Fibroblast of lung (primary cell): ENCODE data around the gene TENM3. TPM values are rescaled to one million over a fixed set of nuclear protein-coding genes. Genes with fewer than 3 reads are reported as not detected.

Experiments
- DNase-seq, 2 donors: peaks; one replicate each; pipeline versions ENCODE4 v3.0.0 to v3.0.0-alpha.2; 2010; ENCODE audit warnings: low read depth in 2 of 2
- H2AFZ ChIP-seq: 2 replicates; pipeline ENCODE4 v1.5.1; 2012; ENCODE audit warnings: low read length, control low read depth, inconsistent platforms
- H3K27ac ChIP-seq: 2 replicates; pipeline ENCODE4 v1.5.1; 2011; ENCODE audit warnings: low read length, control low read depth; ENCODE audit not compliant: insufficient read depth
- H3K27me3 ChIP-seq: 2 replicates; pipeline ENCODE4 v1.5.1; 2011; ENCODE audit warnings: mild to moderate bottlenecking, low read length; ENCODE audit not compliant: control insufficient read depth, insufficient read depth
- H3K36me3 ChIP-seq: 2 replicates; pipeline ENCODE4 v1.5.1; 2011; ENCODE audit warnings: low read length; ENCODE audit not compliant: control insufficient read depth, insufficient read depth
- H3K4me1 ChIP-seq: 2 replicates; pipeline ENCODE4 v1.5.1; 2011; ENCODE audit warnings: low read length; ENCODE audit not compliant: control insufficient read depth, insufficient read depth; ENCODE audit errors: extremely low read depth
- H3K4me2 ChIP-seq: 2 replicates; pipeline ENCODE4 v1.5.1; 2011; ENCODE audit warnings: low read length, control low read depth; ENCODE audit not compliant: insufficient read depth; ENCODE audit errors: extremely low read depth
- H3K4me3 ChIP-seq, 4 experiments: fragments of 200-600 bp in 1 of 4; sonication (generic) in 1 of 4; replicated peaks in 1 of 4; 2 replicates each; pipeline ENCODE4 v1.5.1; 2011 to 2016; ENCODE audit warnings: low read length in 4 of 4, low read depth in 3 of 4, mild to moderate bottlenecking in 3 of 4, control low read depth in 2 of 4, inconsistent platforms in 1 of 4, mixed read lengths in 1 of 4; ENCODE audit not compliant: insufficient read depth in 1 of 4; ENCODE audit errors: control extremely low read depth in 1 of 4
- H3K79me2 ChIP-seq: 2 replicates; pipeline ENCODE4 v1.5.1; 2012; ENCODE audit warnings: mild to moderate bottlenecking, low read length, inconsistent platforms; ENCODE audit not compliant: control insufficient read depth, insufficient read depth
- H3K9ac ChIP-seq: 2 replicates; pipeline ENCODE4 v1.5.1; 2011; ENCODE audit warnings: mild to moderate bottlenecking, low read length, control low read depth; ENCODE audit not compliant: insufficient read depth
- H3K9me3 ChIP-seq: 2 replicates; pipeline ENCODE4 v1.5.1; 2012; ENCODE audit warnings: low read depth, low read length; ENCODE audit not compliant: control insufficient read depth, insufficient read depth
- H4K20me1 ChIP-seq: 2 replicates; pipeline ENCODE4 v1.5.1; 2011; ENCODE audit warnings: low read length; ENCODE audit not compliant: control insufficient read depth, insufficient read depth; ENCODE audit errors: extremely low read depth
- EZH2 ChIP-seq: IDR thresholded peaks from 2 replicates; pipeline ENCODE4 v1.5.1; 2012; ENCODE audit warnings: low read length, control low read depth, mild to moderate bottlenecking; ENCODE audit errors: missing control alignments
- polyA plus RNA-seq, 2 donors: library from polyadenylated mRNA; depleted of rRNA in 1 of 2; stranded (reverse) in 1 of 2; unstranded in 1 of 2; fragments of >200 nt; gene quantifications; 2 replicates each; pipeline ENCODE4 v1.2.1, GENCODE V29; 2011 to 2012; ENCODE audit warnings: missing spikeins in 1 of 2
- total RNA-seq: library from RNA; depleted of rRNA; stranded (reverse); fragments of >200 nt; gene quantifications from 2 replicates; pipeline ENCODE4 v1.2.1, GENCODE V29; 2014
- TF ChIP-seq, protein P1 (sequence below), 2 donors: IDR thresholded peaks in 1 of 2; conservative IDR thresholded peaks in 1 of 2; 1 replicate in 1 of 2; 2 replicates in 1 of 2; pipeline ENCODE4 v1.5.1; 2011 to 2012; ENCODE audit warnings: low read length in 2 of 2, control low read depth in 1 of 2, inconsistent platforms in 1 of 2, low read depth in 1 of 2, mild to moderate bottlenecking in 1 of 2

TENM3 gene
- total and polyA plus RNA-seq, 2 donors (not counting 1 experiment from before 2014, with no cell fraction given) = 2.7 to 3.6 TPM

GRCh38 chr4:182278729-182279128, 35.5 kb downstream of the TENM3 start:
- TF ChIP-seq EZH2 = no peak
- TF ChIP-seq, protein P1, sequence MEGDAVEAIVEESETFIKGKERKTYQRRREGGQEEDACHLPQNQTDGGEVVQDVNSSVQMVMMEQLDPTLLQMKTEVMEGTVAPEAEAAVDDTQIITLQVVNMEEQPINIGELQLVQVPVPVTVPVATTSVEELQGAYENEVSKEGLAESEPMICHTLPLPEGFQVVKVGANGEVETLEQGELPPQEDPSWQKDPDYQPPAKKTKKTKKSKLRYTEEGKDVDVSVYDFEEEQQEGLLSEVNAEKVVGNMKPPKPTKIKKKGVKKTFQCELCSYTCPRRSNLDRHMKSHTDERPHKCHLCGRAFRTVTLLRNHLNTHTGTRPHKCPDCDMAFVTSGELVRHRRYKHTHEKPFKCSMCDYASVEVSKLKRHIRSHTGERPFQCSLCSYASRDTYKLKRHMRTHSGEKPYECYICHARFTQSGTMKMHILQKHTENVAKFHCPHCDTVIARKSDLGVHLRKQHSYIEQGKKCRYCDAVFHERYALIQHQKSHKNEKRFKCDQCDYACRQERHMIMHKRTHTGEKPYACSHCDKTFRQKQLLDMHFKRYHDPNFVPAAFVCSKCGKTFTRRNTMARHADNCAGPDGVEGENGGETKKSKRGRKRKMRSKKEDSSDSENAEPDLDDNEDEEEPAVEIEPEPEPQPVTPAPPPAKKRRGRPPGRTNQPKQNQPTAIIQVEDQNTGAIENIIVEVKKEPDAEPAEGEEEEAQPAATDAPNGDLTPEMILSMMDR (conservative IDR thresholded peaks at IDR 0.05 in 1 of 2, IDR thresholded peaks at IDR 0.05 in 1 of 2; ENCODE audit: low read depth in 1 of 2, low read length in 2 of 2) = no peak
- no peak overlapping the region for H3K4me2 ChIP-seq
- no peak overlapping the region for H3K9ac ChIP-seq
- H3K27me3 ChIP-seq = no peaks in the 10 kb centered on the region
- no peak for DNase-seq
- no peaks in the 10 kb centered on the region for H3K79me2 ChIP-seq
- no peaks in the 10 kb centered on the region for H3K4me1 ChIP-seq
- H3K9me3 ChIP-seq = no peaks in the 10 kb centered on the region
- H3K27ac ChIP-seq = no peak overlapping the region
- H3K36me3 ChIP-seq = no peaks in the 10 kb centered on the region
- no peak overlapping the region for H3K4me3 ChIP-seq
- H2AFZ ChIP-seq = no peak overlapping the region
- no peaks in the 10 kb centered on the region for H4K20me1 ChIP-seq

- Histone ChIP-seq H2AFZ (no peak overlapping the region), H3K79me2 (no peaks in the 10 kb centered on the region), H3K4me1 (no peaks in the 10 kb centered on the region), H3K27ac (no peak overlapping the region), H3K9me3 (no peaks in the 10 kb centered on the region), H3K27me3 (no peaks in the 10 kb centered on the region), H3K4me3 (no peak overlapping the region), H3K36me3 (no peaks in the 10 kb centered on the region), H3K9ac (no peak overlapping the region), H3K4me2 (no peak overlapping the region), H4K20me1 (no peaks in the 10 kb centered on the region)
- TF ChIP-seq, protein P1 (conservative IDR thresholded peaks at IDR 0.05 in 1 of 2, IDR thresholded peaks at IDR 0.05 in 1 of 2; ENCODE audit: low read depth in 1 of 2, low read length in 2 of 2) = no peak
- TF ChIP-seq EZH2 = no peak
- peak in 1 of 2 donors; percentile 88 for DNase-seq
These were observed 37.4 kb downstream of the TENM3 start for GRCh38 chr4:182280436-182281111.

DNA sequence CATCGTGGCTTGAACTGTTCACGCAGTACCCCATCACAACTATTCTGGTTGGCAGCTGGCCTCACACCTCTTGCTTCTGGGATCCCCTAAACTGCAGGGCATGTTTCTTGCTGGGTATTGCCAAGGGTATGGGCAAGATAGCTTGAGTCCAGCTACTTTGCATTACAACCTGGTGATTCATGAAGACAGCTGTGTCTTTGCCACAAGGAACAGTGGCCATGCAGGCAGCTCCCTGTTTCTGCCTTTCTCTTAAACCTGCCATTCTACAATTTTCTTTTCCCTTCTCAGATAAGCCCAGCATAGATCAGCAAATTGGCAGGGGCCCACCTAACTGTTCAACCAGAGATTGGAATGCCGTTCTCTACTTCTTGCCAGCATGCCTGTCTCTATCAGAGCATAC, 42.8 kb downstream of the TENM3 start:
- no peaks in the 10 kb centered on the region for H3K27me3 ChIP-seq
- no peak overlapping the region for H3K4me3 ChIP-seq
- H3K4me1 ChIP-seq = no peaks in the 10 kb centered on the region
- H3K4me2 ChIP-seq = no peak overlapping the region
- no peak overlapping the region for H3K9ac ChIP-seq
- no peak overlapping the region for H3K27ac ChIP-seq
- H3K36me3 ChIP-seq = no peaks in the 10 kb centered on the region
- no peaks in the 10 kb centered on the region for H3K9me3 ChIP-seq
- H4K20me1 ChIP-seq = no peaks in the 10 kb centered on the region
- TF ChIP-seq, protein P1 (conservative IDR thresholded peaks at IDR 0.05 in 1 of 2, IDR thresholded peaks at IDR 0.05 in 1 of 2; ENCODE audit: low read depth in 1 of 2, low read length in 2 of 2) = no peak
- no peak for TF ChIP-seq EZH2
- DNase-seq = peak in 1 of 2 donors; percentile 81
- no peak overlapping the region for H2AFZ ChIP-seq
- no peaks in the 10 kb centered on the region for H3K79me2 ChIP-seq
